SK-N-SH (cell line): ENCODE measurements around the gene KIR2DL3. TPM values are rescaled to one million over a fixed set of nuclear protein-coding genes. Genes with fewer than 3 reads are reported as not detected.

Source experiments
- CTCF ChIA-PET: fragments of 300-600, 350-600 bp; formaldehyde crosslinking; extraction: SDS; loops from one replicate; lab custom pipeline; 2021; lab: Yijun Ruan, JAX
- POLR2A ChIA-PET: fragments of 350-600 bp; sonication (Branson Sonifier 250); formaldehyde crosslinking; extraction: SDS; loops from one replicate; lab custom pipeline; 2020; ENCODE audit warnings: antibody characterized with exemption, inconsistent platforms; lab: Yijun Ruan, JAX
- DNase-seq: peaks from one replicate; pipeline ENCODE4 v3.0.0; 2012
- H2AFZ ChIP-seq: fragments of 200-600 bp; sonication (generic); 2 replicates; pipeline ENCODE4 v1.8.1; 2016; ENCODE audit warnings: antibody characterized with exemption, mild to moderate bottlenecking, low read depth
- H3F3A ChIP-seq: fragments of 200-600 bp; sonication (generic); replicated peaks from 2 replicates; pipeline ENCODE3; 2016; ENCODE audit warnings: antibody characterized with exemption, mild to moderate bottlenecking; ENCODE audit not compliant: insufficient read depth
- H3K27ac ChIP-seq, 2 experiments: fragments of 200-500 bp in 1 of 2; fragments of 200-600 bp in 1 of 2; sonication (Bioruptor generic) in 1 of 2; sonication (generic), shearing (Covaris generic) in 1 of 2; 2 replicates each; pipeline versions ENCODE4 v1.5.1 to v1.6.1; 2014 to 2016; ENCODE audit warnings: low read depth in 2 of 2, inconsistent platforms in 1 of 2, low read length in 1 of 2, mild to moderate bottlenecking in 1 of 2, mixed read lengths in 1 of 2
- H3K27me3 ChIP-seq: fragments of 200-600 bp; sonication (generic), shearing (Covaris generic); 2 replicates; pipeline ENCODE4 v1.6.1; 2016; ENCODE audit warnings: mixed run types; ENCODE audit not compliant: insufficient read depth
- H3K36me3 ChIP-seq, 2 experiments: fragments of 200-500 bp in 1 of 2; fragments of 200-600 bp in 1 of 2; sonication (Bioruptor generic) in 1 of 2; sonication (generic) in 1 of 2; replicated peaks in 1 of 2; 2 replicates each; pipeline versions ENCODE3 to v1.5.1; 2014 to 2016; ENCODE audit warnings: low read length in 1 of 2, mild to moderate bottlenecking in 1 of 2; ENCODE audit not compliant: insufficient read depth in 2 of 2, control insufficient read depth in 1 of 2
- H3K4me1 ChIP-seq, 2 experiments: fragments of 200-500 bp in 1 of 2; fragments of 200-600 bp in 1 of 2; sonication (Bioruptor generic) in 1 of 2; sonication (generic), shearing (Covaris generic) in 1 of 2; 2 replicates each; pipeline versions ENCODE4 v1.5.1 to v1.6.1; 2014 to 2016; ENCODE audit warnings: low read depth in 1 of 2, low read length in 1 of 2, mixed run types in 1 of 2; ENCODE audit not compliant: insufficient read depth in 2 of 2, control insufficient read depth in 1 of 2
- H3K4me2 ChIP-seq: fragments of 200-600 bp; sonication (generic), shearing (Covaris generic); 2 replicates; pipeline ENCODE4 v1.6.1; 2017; ENCODE audit warnings: mixed run types
- H3K4me3 ChIP-seq, 2 experiments: fragments of 200-500 bp in 1 of 2; fragments of 200-600 bp in 1 of 2; sonication (Bioruptor generic) in 1 of 2; sonication (generic), shearing (Covaris generic) in 1 of 2; 2 replicates each; pipeline versions ENCODE4 v1.5.1 to v1.8.1; 2014 to 2016; ENCODE audit warnings: low read depth in 2 of 2, inconsistent platforms in 1 of 2, low read length in 1 of 2, mild to moderate bottlenecking in 1 of 2, mixed read lengths in 1 of 2, moderate library complexity in 1 of 2
- H3K79me2 ChIP-seq: fragments of 200-600 bp; sonication (generic); 2 replicates; pipeline ENCODE4 v1.8.1; 2017; ENCODE audit warnings: mild to moderate bottlenecking; ENCODE audit not compliant: insufficient read depth
- H3K9ac ChIP-seq: fragments of 200-600 bp; sonication (generic); 2 replicates; pipeline ENCODE4 v1.6.1; 2017; ENCODE audit warnings: mixed run types
- H3K9me2 ChIP-seq: fragments of 200-600 bp; sonication (generic); 2 replicates; pipeline ENCODE4 v1.6.1; 2017; ENCODE audit warnings: mixed run types
- H3K9me3 ChIP-seq: fragments of 200-600 bp; sonication (generic); 2 replicates; pipeline ENCODE4 v1.6.1; 2017; ENCODE audit warnings: mixed run types, mild to moderate bottlenecking, moderate library complexity
- H4K20me1 ChIP-seq: fragments of 200-600 bp; sonication (generic); 2 replicates; pipeline ENCODE4 v1.6.1; 2017; ENCODE audit warnings: mild to moderate bottlenecking, mixed run types; ENCODE audit not compliant: insufficient read depth
- CHD2 ChIP-seq: fragments of 150-350 bp; IDR thresholded peaks from 2 replicates; pipeline ENCODE4 v1.6.1; 2018; ENCODE audit warnings: low read length; ENCODE audit not compliant: partially characterized antibody
- ELF1 ChIP-seq: IDR thresholded peaks from 2 replicates; pipeline ENCODE4 v1.4.0; 2012
- FOSL2 ChIP-seq: IDR thresholded peaks from 2 replicates; pipeline ENCODE4 v1.4.0; 2012; ENCODE audit warnings: low read depth, mild to moderate bottlenecking, moderate library complexity, borderline replicate concordance
- FOXJ3 ChIP-seq: sonication (generic); formaldehyde crosslinking; IDR thresholded peaks from 2 replicates; pipeline ENCODE4 v1.5.1; 2020; ENCODE audit warnings: mild to moderate bottlenecking, missing genetic modification reagents
- GATA2 ChIP-seq: sonication (generic); formaldehyde crosslinking; IDR thresholded peaks from 2 replicates; pipeline ENCODE4 v1.5.0; 2020; ENCODE audit warnings: mild to moderate bottlenecking, missing genetic modification reagents
- MXI1 ChIP-seq: IDR thresholded peaks from 2 replicates; pipeline ENCODE4 v1.6.1; 2012; ENCODE audit warnings: mild to moderate bottlenecking, low read depth, low read length, improper control_type of control experiment
- REST ChIP-seq: IDR thresholded peaks from 2 replicates; pipeline ENCODE4 v1.6.1; 2012; ENCODE audit warnings: mild to moderate bottlenecking, low read depth, low read length, moderate library complexity
- RXRA ChIP-seq: IDR thresholded peaks from 2 replicates; pipeline ENCODE4 v1.4.0; 2012; ENCODE audit warnings: low read depth, mild to moderate bottlenecking, borderline replicate concordance
- ZBTB33 ChIP-seq: IDR thresholded peaks from 2 replicates; pipeline ENCODE4 v1.4.0; 2012; ENCODE audit warnings: low read depth, borderline replicate concordance
- WGBS: methylation state at CpG from one replicate; pipeline ENCODE4 v1.1.6; 2017; ENCODE audit warnings: low lambda C conversion rate; 5-methylcytosine and 5-hydroxymethylcytosine counted together
- polyA plus RNA-seq, 3 experiments: library from polyadenylated mRNA; depleted of rRNA; stranded (reverse); fragments of >200 nt; gene quantifications; 2 replicates each; pipeline ENCODE4 v1.2.3, GENCODE V29; 2012
- TF ChIP-seq, protein P1 (sequence below): fragments of 150-350 bp; IDR thresholded peaks from 2 replicates; pipeline ENCODE4 v1.6.1; 2016; ENCODE audit warnings: mild to moderate bottlenecking, low read depth, low read length
- TF ChIP-seq, protein P2 (sequence below): IDR thresholded peaks from 2 replicates; pipeline ENCODE4; 2012

Gene KIR2DL3
- polyA plus RNA-seq, 1 of the 3 experiments (the other 2 are of a cell fraction): not detected

GRCh38 chr19:54725321-54725720, 13.0 kb upstream of the KIR2DL3 start:
- H3K9me2 ChIP-seq: no peaks in the 10 kb centered on the region
- ChIA-PET CTCF (no interaction called here), POLR2A (no interaction called here)
- H3K4me3 ChIP-seq: no peak overlapping the region
- no peak overlapping the region for H2AFZ ChIP-seq
- no peaks in the 10 kb centered on the region for H3K9me3 ChIP-seq
- WGBS: 8% methylated on average over 7 of the region's 7 CpGs
- H3K4me1 ChIP-seq: no peaks in the 10 kb centered on the region
- H3K27me3 ChIP-seq: no peaks in the 10 kb centered on the region
- H4K20me1 ChIP-seq: no peaks in the 10 kb centered on the region
- H3K9ac ChIP-seq: no peak overlapping the region
- DNase-seq: no peak
- TF ChIP-seq MXI1 (no peak), RXRA (no peak), REST (no peak), CHD2 (no peak), ELF1 (no peak), ZBTB33 (no peak), FOSL2 (no peak), GATA2 (CRISPR knock-in tag) (no peak), FOXJ3 (CRISPR knock-in tag) (no peak)
- TF ChIP-seq, protein P1, sequence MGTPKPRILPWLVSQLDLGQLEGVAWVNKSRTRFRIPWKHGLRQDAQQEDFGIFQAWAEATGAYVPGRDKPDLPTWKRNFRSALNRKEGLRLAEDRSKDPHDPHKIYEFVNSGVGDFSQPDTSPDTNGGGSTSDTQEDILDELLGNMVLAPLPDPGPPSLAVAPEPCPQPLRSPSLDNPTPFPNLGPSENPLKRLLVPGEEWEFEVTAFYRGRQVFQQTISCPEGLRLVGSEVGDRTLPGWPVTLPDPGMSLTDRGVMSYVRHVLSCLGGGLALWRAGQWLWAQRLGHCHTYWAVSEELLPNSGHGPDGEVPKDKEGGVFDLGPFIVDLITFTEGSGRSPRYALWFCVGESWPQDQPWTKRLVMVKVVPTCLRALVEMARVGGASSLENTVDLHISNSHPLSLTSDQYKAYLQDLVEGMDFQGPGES: no peak
- TF ChIP-seq, protein P2, sequence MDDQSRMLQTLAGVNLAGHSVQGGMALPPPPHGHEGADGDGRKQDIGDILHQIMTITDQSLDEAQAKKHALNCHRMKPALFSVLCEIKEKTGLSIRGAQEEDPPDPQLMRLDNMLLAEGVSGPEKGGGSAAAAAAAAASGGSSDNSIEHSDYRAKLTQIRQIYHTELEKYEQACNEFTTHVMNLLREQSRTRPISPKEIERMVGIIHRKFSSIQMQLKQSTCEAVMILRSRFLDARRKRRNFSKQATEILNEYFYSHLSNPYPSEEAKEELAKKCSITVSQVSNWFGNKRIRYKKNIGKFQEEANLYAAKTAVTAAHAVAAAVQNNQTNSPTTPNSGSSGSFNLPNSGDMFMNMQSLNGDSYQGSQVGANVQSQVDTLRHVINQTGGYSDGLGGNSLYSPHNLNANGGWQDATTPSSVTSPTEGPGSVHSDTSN: no peak
- no peaks in the 10 kb centered on the region for H3K79me2 ChIP-seq
- H3K27ac ChIP-seq: no peak overlapping the region
- H3K36me3 ChIP-seq: no peaks in the 10 kb centered on the region
- no peak overlapping the region for H3K4me2 ChIP-seq
- H3F3A ChIP-seq: no peaks in the 10 kb centered on the region
